Spleen (tissue), 7 donors: ENCODE results near the gene LYRM7.

ENCODE experiments used
- CTCF ChIP-seq, 11 experiments: fragments of 200-600 bp in 7 of 11; fragments of 450-650 bp in 4 of 11; sonication (generic) in 4 of 11; IDR thresholded peaks in 8 of 11; conservative IDR thresholded peaks in 3 of 11; 1 replicate in 7 of 11; 2 replicates in 4 of 11; pipeline versions ENCODE4 v1.4.0 to v1.8.0; 2016 to 2021; ENCODE audit warnings: antibody characterized with exemption in 11 of 11, inconsistent platforms in 4 of 11, mild to moderate bottlenecking in 1 of 11
- POLR2A ChIP-seq, 3 donors: fragments of 450-650 bp; IDR thresholded peaks; one replicate each; pipeline ENCODE4 v1.5.1; 2017; ENCODE audit warnings: antibody characterized with exemption in 3 of 3, mild to moderate bottlenecking in 1 of 3
- POLR2AphosphoS5 ChIP-seq, 3 donors: sonication (generic); formaldehyde crosslinking; IDR thresholded peaks; one replicate each; pipeline ENCODE4 v1.5.1; 2017; ENCODE audit warnings: antibody characterized with exemption in 3 of 3
- donor health status: DM: no; HTN: no; CAD: no; lungs with moderate emphysema.
- donor health status: DM: no; HTN: no; CAD: no.
- donor health status: DM: no; HTN: no; CAD: no.

- no peak for TF ChIP-seq CTCF (IDR thresholded peaks at IDR 0.05 in 8 of 11, conservative IDR thresholded peaks at IDR 0.05 in 3 of 11)
- no peak for TF ChIP-seq POLR2AphosphoS5 (IDR thresholded peaks at IDR 0.05)
- no peak for TF ChIP-seq POLR2A (IDR thresholded peaks at IDR 0.05)
Observed at GRCh38 chr5:131148835-131149234, 21.9 kb upstream of the LYRM7 start.
